ENCODE results near the gene PHETA1.

Gene PHETA1

DNA sequence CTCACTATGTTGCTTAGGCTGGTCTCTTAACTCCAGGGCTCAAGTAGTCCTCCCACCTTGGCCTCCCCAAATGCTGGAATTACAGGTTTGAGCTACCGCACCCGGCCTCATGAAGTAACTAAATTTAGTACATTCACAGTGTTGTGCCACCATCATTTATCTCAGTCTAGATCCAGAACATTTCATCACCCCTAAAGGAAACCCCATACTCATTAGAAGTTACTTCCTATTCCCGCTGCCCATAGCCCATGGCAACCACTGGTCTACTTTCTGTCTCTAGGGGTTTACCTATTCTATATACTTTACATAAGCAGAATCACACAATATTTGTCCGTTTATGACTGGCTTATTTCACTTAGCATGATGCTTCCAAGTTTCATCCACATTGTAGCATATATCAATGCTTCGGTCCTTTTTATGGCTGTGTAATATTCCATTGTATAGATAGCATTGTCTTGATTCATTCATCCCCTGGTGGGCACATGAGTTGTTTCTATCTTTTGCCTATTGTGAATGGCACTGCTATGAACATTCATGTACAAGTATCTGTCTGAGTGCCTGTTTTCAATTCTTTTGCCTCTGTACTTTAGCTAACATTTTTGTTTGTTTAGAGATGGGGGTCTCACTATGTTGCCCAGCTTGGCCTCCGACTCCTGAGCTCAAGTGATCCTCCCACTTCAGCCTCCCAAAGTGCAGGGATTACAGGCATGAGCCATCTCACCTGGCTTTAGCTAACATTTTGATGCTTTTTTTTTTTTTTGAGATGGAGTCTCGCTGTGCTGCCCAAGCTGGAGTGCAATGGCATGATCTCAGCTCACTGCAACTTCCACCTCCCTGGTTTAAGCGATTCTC is 26.7 kb upstream of the PHETA1 start:
- H3K4me1 ChIP-seq (ENCODE audit: insufficient read depth, low read length, severe bottlenecking) = peaks cover 4% of the 10 kb centered on the region
- H3K9ac ChIP-seq (ENCODE audit: low read length) = no peak overlapping the region
- no peaks in the 10 kb centered on the region for H4K20me1 ChIP-seq (ENCODE audit: insufficient read depth, low read length)
- H3K4me3 ChIP-seq (ENCODE audit: low read depth, low read length, poor library complexity, severe bottlenecking) = no peak overlapping the region
- H3K9me3 ChIP-seq (ENCODE audit: low read length) = no peaks in the 10 kb centered on the region
- no peak for TF ChIP-seq CTCF (IDR thresholded peaks at IDR 0.05; ENCODE audit: low read length)
- no peak for TF ChIP-seq EZH2 (IDR thresholded peaks at IDR 0.05; ENCODE audit: borderline replicate concordance, low read length)
- no peaks in the 10 kb centered on the region for H3K27me3 ChIP-seq (ENCODE audit: insufficient read depth, low read length)
- H2AFZ ChIP-seq (ENCODE audit: low read length) = no peak overlapping the region
- H3K27ac ChIP-seq (ENCODE audit: low read depth, low read length, poor library complexity, severe bottlenecking) = no peak overlapping the region
- H3K36me3 ChIP-seq (ENCODE audit: insufficient read depth, low read length) = no peaks in the 10 kb centered on the region
- H3K4me2 ChIP-seq (ENCODE audit: low read length) = no peak overlapping the region
- H3F3A ChIP-seq (ENCODE audit: insufficient read depth, low read length) = no peaks in the 10 kb centered on the region
- H3K9me2 ChIP-seq (ENCODE audit: low read depth, low read length) = no peaks in the 10 kb centered on the region
- no peaks in the 10 kb centered on the region for H3K79me2 ChIP-seq (ENCODE audit: insufficient read depth, low read length)

DNA sequence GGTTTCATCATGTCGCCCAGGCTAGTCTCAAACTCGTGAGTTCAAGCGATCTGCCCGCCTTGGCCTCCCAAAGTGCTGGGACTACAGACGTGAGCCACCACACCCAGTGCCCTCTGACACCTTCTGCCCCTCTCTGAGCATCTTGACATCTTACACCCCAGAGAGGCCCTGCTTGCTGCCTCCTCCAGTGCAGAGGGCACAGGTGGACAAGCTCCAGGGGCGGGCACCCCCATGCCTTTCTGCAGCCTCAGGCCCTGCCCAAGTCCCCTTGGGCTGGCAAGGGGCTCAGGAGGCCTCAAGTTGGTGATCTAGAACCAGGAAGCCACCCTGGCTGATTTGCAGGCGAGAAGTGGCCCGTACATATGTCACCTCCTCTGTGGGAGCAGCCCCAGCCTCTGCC is 25.6 kb upstream of the PHETA1 start:
- no peak overlapping the region for H3K4me3 ChIP-seq (ENCODE audit: low read depth, low read length, poor library complexity, severe bottlenecking)
- H3F3A ChIP-seq (ENCODE audit: insufficient read depth, low read length) = no peaks in the 10 kb centered on the region
- no peak overlapping the region for H2AFZ ChIP-seq (ENCODE audit: low read length)
- peaks cover 4% of the 10 kb centered on the region for H3K4me1 ChIP-seq (ENCODE audit: insufficient read depth, low read length, severe bottlenecking)
- no peaks in the 10 kb centered on the region for H3K79me2 ChIP-seq (ENCODE audit: insufficient read depth, low read length)
- H3K9me3 ChIP-seq (ENCODE audit: low read length) = no peaks in the 10 kb centered on the region
- TF ChIP-seq EZH2 (IDR thresholded peaks at IDR 0.05; ENCODE audit: borderline replicate concordance, low read length) (no peak), CTCF (IDR thresholded peaks at IDR 0.05; ENCODE audit: low read length) (no peak)
- H3K4me2 ChIP-seq (ENCODE audit: low read length) = no peak overlapping the region
- H4K20me1 ChIP-seq (ENCODE audit: insufficient read depth, low read length) = no peaks in the 10 kb centered on the region
- H3K27ac ChIP-seq (ENCODE audit: low read depth, low read length, poor library complexity, severe bottlenecking) = no peak overlapping the region
- H3K27me3 ChIP-seq (ENCODE audit: insufficient read depth, low read length) = no peaks in the 10 kb centered on the region
- no peaks in the 10 kb centered on the region for H3K9me2 ChIP-seq (ENCODE audit: low read depth, low read length)
- no peaks in the 10 kb centered on the region for H3K36me3 ChIP-seq (ENCODE audit: insufficient read depth, low read length)
- H3K9ac ChIP-seq (ENCODE audit: low read length) = no peak overlapping the region

DNA sequence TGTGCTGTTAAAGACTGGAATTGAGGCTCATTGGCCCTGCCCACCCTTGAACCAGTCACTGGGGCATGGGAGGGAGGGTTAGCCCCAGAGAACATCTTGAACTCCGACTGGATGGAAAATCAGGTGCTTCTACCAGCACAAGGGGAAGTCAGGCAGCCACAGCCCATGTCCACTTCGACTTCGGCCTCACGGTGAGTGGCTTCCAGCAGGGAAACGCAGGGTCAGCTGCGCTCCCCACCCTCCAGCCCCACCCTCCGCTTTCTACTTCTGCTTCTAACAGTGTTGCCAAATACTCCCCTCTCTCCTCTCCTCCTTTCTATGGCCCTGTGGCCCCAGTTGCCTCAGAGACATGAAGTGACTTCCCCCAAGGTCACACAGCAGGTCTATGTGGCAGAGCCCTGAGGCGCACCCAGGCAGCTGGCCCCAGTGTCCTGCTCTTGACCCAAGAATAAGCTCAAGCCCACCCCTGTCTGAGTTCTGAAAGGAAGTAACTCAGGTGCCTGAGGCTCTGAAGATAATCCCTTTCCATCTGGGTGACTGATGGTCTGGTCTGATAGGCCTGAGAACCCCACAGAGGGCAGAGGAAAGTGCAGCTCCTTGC is 24.9 kb upstream of the PHETA1 start:
- TF ChIP-seq CTCF (IDR thresholded peaks at IDR 0.05; ENCODE audit: low read length) = no peak
- no peak for TF ChIP-seq EZH2 (IDR thresholded peaks at IDR 0.05; ENCODE audit: borderline replicate concordance, low read length)
- no peak overlapping the region for H3K27ac ChIP-seq (ENCODE audit: low read depth, low read length, poor library complexity, severe bottlenecking)
- H3K4me1 ChIP-seq (ENCODE audit: insufficient read depth, low read length, severe bottlenecking) = peaks cover 4% of the 10 kb centered on the region
- no peak overlapping the region for H2AFZ ChIP-seq (ENCODE audit: low read length)
- H3K27me3 ChIP-seq (ENCODE audit: insufficient read depth, low read length) = no peaks in the 10 kb centered on the region
- no peaks in the 10 kb centered on the region for H3K9me3 ChIP-seq (ENCODE audit: low read length)
- no peak overlapping the region for H3K4me2 ChIP-seq (ENCODE audit: low read length)
- no peaks in the 10 kb centered on the region for H3K36me3 ChIP-seq (ENCODE audit: insufficient read depth, low read length)
- H4K20me1 ChIP-seq (ENCODE audit: insufficient read depth, low read length) = no peaks in the 10 kb centered on the region
- no peak overlapping the region for H3K4me3 ChIP-seq (ENCODE audit: low read depth, low read length, poor library complexity, severe bottlenecking)
- H3K9me2 ChIP-seq (ENCODE audit: low read depth, low read length) = no peaks in the 10 kb centered on the region
- no peaks in the 10 kb centered on the region for H3F3A ChIP-seq (ENCODE audit: insufficient read depth, low read length)
- H3K9ac ChIP-seq (ENCODE audit: low read length) = no peak overlapping the region
- no peaks in the 10 kb centered on the region for H3K79me2 ChIP-seq (ENCODE audit: insufficient read depth, low read length)
